ENCODE data around the gene LYST.

DNA sequence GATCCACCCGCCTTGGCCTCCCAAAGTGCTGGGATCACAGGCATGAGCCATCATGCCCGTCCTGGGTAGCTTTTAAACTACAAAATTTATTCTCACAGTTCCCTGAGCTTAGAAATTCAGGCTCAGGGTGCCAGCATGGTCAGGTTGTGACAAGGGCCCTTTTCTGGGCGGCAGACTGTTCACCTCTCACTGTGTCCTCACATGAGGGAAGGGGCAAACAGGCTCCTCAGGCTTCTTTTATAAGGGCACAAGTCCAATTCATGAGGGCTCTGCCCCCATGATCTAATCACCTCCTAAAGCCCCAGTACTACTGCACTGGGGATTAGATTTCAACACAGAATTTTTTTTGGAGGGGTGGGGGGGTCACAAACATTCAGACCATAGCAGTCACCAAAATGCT lies 253.9 kb downstream of the LYST start:
- TF ChIP-seq, protein P1, sequence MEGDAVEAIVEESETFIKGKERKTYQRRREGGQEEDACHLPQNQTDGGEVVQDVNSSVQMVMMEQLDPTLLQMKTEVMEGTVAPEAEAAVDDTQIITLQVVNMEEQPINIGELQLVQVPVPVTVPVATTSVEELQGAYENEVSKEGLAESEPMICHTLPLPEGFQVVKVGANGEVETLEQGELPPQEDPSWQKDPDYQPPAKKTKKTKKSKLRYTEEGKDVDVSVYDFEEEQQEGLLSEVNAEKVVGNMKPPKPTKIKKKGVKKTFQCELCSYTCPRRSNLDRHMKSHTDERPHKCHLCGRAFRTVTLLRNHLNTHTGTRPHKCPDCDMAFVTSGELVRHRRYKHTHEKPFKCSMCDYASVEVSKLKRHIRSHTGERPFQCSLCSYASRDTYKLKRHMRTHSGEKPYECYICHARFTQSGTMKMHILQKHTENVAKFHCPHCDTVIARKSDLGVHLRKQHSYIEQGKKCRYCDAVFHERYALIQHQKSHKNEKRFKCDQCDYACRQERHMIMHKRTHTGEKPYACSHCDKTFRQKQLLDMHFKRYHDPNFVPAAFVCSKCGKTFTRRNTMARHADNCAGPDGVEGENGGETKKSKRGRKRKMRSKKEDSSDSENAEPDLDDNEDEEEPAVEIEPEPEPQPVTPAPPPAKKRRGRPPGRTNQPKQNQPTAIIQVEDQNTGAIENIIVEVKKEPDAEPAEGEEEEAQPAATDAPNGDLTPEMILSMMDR (IDR thresholded peaks at IDR 0.05; ENCODE audit: low read depth, low read length, poor library complexity, severe bottlenecking): no peak
- TF ChIP-seq EZH2phosphoT487 (IDR thresholded peaks at IDR 0.05; ENCODE audit: borderline replicate concordance, low read length): no peak

All from DOHH2 (cell line).